HG03378 (cell line): ENCODE measurements around the gene COLEC12.
A peak's percentile ranks its signal among the peaks of the same experiment; 100 is the strongest.

Source experiments
- ATAC-seq: cut with Tn5 transposase; IDR thresholded peaks from one replicate; pipeline ENCODE4 v1.9.1; 2021; ENCODE audit warnings: mild to moderate bottlenecking, moderate library complexity; ENCODE audit not compliant: unreplicated experiment

The COLEC12 gene

GRCh38 chr18:500632-501405, at the start of gene COLEC12:
Gene COLEC12 (minus strand): TSS chr18:500701. CDS start chr18:500514, 187 bp downstream.
- no peak for ATAC-seq

GRCh38 chr18:549967-550366, 49.5 kb upstream of the COLEC12 start:
- no peak for ATAC-seq

GRCh38 chr18:543447-544078, 43.1 kb upstream of the COLEC12 start:
- ATAC-seq = no peak

GRCh38 chr18:533995-534601, 33.6 kb upstream of the COLEC12 start:
- no peak for ATAC-seq

DNA sequence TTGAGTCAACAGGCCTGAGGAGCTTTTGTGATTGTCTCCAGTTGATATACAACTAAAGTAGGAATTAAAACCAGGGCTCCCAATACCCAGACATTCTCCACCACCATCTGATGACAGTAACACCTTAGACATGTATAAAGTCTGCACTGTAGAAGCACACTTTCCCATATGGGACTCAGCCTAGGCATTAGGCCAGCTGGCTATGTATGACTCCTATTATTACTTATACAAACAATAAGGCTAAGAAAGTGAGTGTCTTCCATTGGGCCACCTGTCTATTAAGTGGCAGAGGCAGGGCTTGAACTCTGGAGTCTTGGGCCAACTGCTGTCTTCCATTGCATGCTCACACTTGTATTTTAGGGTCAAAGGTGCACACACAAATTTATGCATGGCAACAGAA, 32.1 kb upstream of the COLEC12 start:
- no peak for ATAC-seq

DNA sequence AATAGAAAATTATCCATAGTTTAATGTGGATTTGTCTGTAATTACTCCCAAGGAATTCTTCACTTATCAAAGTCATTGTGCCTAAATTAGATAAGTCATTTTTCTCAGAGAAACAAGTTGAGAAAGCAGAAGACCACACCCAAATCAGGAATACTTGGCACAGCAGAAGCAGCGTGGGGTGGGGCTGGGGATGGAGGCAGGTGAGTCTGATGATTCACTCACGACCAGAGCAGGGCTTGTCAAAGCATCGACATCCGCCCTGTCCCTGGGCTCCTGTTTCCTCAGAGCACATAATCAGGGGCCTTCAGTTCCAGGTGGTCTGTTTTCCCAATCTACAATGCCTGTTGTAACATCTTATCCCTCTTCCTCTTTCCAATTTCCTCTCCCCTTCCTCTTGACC, 31.5 kb upstream of the COLEC12 start:
- no peak for ATAC-seq

GRCh38 chr18:527146-527545, 26.6 kb upstream of the COLEC12 start:
- ATAC-seq = no peak

GRCh38 chr18:526681-527080, 26.2 kb upstream of the COLEC12 start:
- no peak for ATAC-seq

- no peak for ATAC-seq
Measured at GRCh38 chr18:525036-525797, 24.7 kb upstream of the COLEC12 start.

- no peak for ATAC-seq
Measured at GRCh38 chr18:524466-524865, 24.0 kb upstream of the COLEC12 start.

- no peak for ATAC-seq
Measured at GRCh38 chr18:523561-523960, 23.1 kb upstream of the COLEC12 start.

DNA sequence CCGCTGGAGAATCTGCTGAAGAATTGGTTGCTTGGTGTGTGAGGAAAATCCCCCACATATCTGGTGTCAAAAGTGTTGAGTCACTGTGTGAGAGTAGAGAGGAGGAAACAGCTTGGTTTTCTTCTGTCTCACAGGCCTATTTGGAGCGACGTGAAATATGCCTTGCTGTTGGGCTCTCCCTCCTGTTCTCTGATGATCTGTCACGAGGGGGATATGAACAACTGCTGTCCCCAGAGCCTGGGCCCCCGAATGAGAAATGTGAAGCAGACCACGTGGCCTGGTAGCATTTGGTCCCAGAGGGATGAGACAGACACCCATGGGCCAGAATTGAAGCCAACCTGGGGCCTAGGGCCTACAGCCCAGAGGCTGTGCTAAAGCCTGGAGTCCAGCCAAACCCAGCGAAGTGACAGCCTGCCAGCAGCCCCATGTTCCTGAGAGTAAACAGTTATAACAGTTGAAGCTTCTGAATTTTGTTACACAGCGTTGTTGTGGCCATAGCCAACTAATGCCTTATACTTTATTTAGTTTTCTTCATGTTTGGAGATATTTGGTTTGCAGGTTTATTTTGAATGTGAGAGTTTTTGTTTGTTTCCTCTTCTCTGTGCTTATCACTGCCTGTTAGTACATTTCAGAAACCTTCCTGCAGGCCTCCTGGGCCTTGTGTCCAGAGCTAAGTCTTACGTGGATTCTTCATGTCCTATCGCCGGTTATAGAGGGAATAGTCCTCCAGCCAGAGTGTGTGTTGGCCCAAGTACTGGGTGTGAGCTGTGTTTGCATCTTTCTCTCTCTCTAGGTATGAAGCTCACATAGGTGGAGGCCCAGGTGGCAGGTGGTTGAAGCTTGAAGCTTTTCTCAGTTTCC, 18.7 kb upstream of the COLEC12 start:
- ATAC-seq = peak; percentile 93

DNA sequence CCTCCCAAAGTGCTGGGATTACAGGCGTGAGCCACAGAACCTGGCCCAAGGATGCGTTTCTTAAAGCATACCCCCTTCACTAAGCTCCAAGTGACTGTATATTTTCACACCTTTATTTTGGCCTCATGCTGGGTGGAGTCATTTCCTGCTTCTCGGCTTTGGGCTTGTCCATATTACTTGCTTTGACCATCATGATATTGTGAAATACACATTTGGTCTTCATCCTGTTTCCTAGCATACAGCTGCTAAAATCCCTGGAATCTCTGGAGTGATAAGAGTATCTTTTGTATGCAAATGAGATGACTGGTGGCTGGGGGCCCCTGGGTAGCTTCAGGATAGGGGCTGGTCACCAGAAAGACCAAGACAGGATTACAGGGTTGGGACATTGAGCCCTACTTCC, 17.6 kb upstream of the COLEC12 start:
- no peak for ATAC-seq

DNA sequence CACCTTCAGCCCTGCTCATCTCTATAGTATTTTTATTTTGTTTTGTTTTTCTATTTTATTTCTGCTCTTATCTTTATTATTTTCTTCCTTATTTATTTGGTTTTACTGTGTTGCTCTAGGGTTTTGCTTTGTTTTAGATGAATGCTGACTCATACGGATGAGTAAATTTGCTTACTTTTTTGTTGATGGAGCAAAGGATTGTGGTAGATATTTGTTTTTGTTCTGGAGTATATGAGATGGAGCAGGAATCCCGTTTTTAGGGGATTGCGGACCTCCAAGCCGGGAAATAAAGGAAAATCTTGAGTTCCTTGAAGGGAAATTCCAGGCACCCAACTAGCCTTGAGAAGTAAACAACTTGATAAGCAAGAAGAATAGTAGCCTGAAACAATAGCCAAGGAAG, 15.3 kb upstream of the COLEC12 start:
- ATAC-seq = no peak

- ATAC-seq = no peak
Measured at GRCh38 chr18:515156-515815, 14.8 kb upstream of the COLEC12 start.

DNA sequence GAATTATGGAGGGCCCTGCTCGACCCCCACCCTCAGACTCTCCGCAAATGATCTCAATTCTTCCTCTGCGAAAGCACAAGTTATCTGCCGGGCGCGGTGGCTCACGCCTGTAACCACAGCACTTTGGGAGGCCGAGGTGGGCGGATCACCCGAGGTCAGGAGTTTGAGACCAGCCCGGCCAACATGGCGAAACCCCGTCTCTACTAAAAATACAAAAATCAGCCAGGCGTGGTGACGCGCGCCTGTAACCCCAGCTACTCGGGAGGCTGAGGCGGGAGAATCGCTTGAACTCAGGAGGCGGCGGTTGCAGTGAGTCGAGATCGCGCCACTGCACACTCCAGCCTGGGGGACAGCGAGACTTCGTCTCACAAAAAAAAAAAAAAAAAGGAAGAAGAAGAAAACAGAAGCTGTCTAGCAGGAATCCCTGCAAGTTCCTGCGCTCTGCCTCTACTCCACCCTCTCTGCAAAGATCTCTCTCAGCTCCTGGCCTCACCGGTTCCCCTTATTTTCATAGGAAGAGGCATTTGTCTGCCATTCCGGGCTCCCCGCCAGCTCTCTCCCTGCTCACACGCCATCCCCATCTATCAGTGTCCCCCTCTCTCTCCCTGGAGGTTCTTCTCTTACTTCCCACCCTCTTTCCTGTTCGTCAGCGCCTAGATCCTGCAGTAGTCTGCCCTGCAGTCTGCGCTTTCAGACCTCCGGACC, 13.5 kb upstream of the COLEC12 start:
- ATAC-seq = no peak

GRCh38 chr18:512957-513356, 12.5 kb upstream of the COLEC12 start:
- no peak for ATAC-seq

GRCh38 chr18:508835-509234, 8.3 kb upstream of the COLEC12 start:
- no peak for ATAC-seq

GRCh38 chr18:507636-508035, 7.1 kb upstream of the COLEC12 start:
- ATAC-seq = no peak
